Breast epithelium (tissue), 4 donors: ENCODE data around the gene ANKS1A. TPM values are rescaled to one million over a fixed set of nuclear protein-coding genes. Genes with fewer than 3 reads are reported as not detected.

Source experiments
- DNase-seq, 2 donors: peaks; one replicate each; pipeline ENCODE4 v3.0.0-alpha.2; 2019; ENCODE audit warnings: low spot score in 2 of 2
- H3K27ac ChIP-seq, 2 donors: fragments of 200-600 bp; sonication (generic) in 1 of 2; one replicate each; pipeline ENCODE4 v1.5.1; 2016 to 2019; ENCODE audit warnings: mild to moderate bottlenecking in 1 of 2
- H3K27me3 ChIP-seq, 2 donors: fragments of 200-600 bp; sonication (generic) in 1 of 2; one replicate each; pipeline versions ENCODE4 v1.5.1 to v1.6.0; 2017 to 2019; ENCODE audit warnings: control low read depth in 1 of 2, mild to moderate bottlenecking in 1 of 2
- H3K36me3 ChIP-seq: fragments of 200-600 bp; one replicate; pipeline ENCODE4 v1.5.1; 2019
- H3K4me1 ChIP-seq, 2 donors: fragments of 200-600 bp; sonication (generic); one replicate each; pipeline ENCODE4 v1.5.1; 2016 to 2019; ENCODE audit warnings: control low read depth in 1 of 2
- H3K4me3 ChIP-seq, 3 donors: fragments of 200-600 bp; sonication (generic); 1 replicate in 2 of 3; 2 replicates in 1 of 3; pipeline ENCODE4 v1.5.1; 2016 to 2019; ENCODE audit warnings: mild to moderate bottlenecking in 3 of 3, moderate library complexity in 2 of 3
- H3K9me3 ChIP-seq, 2 donors: fragments of 200-600 bp; sonication (generic) in 1 of 2; one replicate each; pipeline ENCODE4 v1.5.1; 2016 to 2019; ENCODE audit warnings: control low read depth in 1 of 2
- POLR2A ChIP-seq: fragments of 450-650 bp; IDR thresholded peaks from one replicate; pipeline ENCODE4 v1.6.1; 2016; ENCODE audit warnings: antibody characterized with exemption, mild to moderate bottlenecking, moderate library complexity
- POLR2AphosphoS5 ChIP-seq, 3 donors: sonication (generic); formaldehyde crosslinking; IDR thresholded peaks; one replicate each; pipeline ENCODE4 v1.6.1; 2017; ENCODE audit warnings: antibody characterized with exemption in 3 of 3
- intact Hi-C: fragments of 100-400 bp; cut with DNase I; formaldehyde crosslinking; loops from one replicate; pipeline ENCODE4 v1.15.1; 2023; ENCODE audit warnings: low total_unique reads
- total RNA-seq, 3 donors: library from RNA; depleted of rRNA; stranded (reverse); fragments of >200 nt; gene quantifications; one replicate each; pipeline ENCODE4 v1.1.0, GENCODE V29; 2016
- TF ChIP-seq, protein P1 (sequence below), 3 donors: fragments of 450-650 bp; IDR thresholded peaks; one replicate each; pipeline ENCODE4 v1.5.1; 2016 to 2017; ENCODE audit warnings: antibody characterized with exemption in 3 of 3, mild to moderate bottlenecking in 3 of 3, moderate library complexity in 3 of 3

The ANKS1A gene
- total RNA-seq, 3 donors from 2014 or later: 18.2 to 26.5 (median 23.4) TPM

DNA sequence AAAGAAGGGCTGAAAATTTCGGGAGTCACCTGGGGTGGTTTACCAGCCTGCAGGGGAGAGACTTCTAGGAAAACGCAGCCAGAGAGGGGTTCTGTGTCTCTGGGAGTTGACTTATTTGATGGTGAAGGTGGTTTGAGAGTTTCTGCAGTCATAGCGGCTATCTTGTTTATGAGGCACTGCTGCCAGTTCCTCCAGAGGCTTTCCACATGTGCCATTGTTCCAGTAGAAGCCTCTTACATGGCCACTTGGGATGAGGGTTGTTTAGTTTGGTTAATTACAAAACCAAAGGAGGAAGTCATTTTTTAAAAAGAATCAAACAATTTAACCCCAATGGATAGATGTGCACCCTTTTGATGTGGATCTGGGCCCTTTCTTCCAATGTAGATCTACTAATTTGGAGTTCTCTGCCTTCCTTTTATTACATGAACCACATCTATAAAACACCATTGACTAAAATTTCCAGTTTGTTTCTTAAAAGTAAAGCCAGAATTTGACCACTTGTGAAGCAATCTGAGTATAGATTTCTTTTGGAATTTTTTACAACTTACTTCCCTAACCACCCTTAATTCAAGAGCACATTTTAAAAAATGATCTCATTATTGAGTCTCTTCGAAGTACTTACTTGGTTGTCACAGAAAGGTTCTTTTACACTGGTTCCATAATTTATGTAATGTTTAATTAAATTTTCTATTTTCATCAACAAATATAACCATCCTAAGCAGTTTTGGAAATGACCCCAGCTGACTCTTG lies 154.5 kb downstream of the ANKS1A start:
- H3K4me3 ChIP-seq: no peak overlapping the region
- H3K27me3 ChIP-seq: no peaks in the 10 kb centered on the region
- H3K9me3 ChIP-seq: no peaks in the 10 kb centered on the region
- no peaks in the 10 kb centered on the region for H3K36me3 ChIP-seq
- no peak for TF ChIP-seq POLR2AphosphoS5 (IDR thresholded peaks at IDR 0.05)
- TF ChIP-seq, protein P1, sequence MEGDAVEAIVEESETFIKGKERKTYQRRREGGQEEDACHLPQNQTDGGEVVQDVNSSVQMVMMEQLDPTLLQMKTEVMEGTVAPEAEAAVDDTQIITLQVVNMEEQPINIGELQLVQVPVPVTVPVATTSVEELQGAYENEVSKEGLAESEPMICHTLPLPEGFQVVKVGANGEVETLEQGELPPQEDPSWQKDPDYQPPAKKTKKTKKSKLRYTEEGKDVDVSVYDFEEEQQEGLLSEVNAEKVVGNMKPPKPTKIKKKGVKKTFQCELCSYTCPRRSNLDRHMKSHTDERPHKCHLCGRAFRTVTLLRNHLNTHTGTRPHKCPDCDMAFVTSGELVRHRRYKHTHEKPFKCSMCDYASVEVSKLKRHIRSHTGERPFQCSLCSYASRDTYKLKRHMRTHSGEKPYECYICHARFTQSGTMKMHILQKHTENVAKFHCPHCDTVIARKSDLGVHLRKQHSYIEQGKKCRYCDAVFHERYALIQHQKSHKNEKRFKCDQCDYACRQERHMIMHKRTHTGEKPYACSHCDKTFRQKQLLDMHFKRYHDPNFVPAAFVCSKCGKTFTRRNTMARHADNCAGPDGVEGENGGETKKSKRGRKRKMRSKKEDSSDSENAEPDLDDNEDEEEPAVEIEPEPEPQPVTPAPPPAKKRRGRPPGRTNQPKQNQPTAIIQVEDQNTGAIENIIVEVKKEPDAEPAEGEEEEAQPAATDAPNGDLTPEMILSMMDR (IDR thresholded peaks at IDR 0.05): no peak
- no peak for TF ChIP-seq POLR2A
- intact Hi-C loops: no loop called here
- DNase-seq: no peak
- peaks cover 24 to 38% of the 10 kb centered on the region in 2 donors for H3K4me1 ChIP-seq
- peak overlapping the region; percentile 82 to 92 for H3K27ac ChIP-seq

DNA sequence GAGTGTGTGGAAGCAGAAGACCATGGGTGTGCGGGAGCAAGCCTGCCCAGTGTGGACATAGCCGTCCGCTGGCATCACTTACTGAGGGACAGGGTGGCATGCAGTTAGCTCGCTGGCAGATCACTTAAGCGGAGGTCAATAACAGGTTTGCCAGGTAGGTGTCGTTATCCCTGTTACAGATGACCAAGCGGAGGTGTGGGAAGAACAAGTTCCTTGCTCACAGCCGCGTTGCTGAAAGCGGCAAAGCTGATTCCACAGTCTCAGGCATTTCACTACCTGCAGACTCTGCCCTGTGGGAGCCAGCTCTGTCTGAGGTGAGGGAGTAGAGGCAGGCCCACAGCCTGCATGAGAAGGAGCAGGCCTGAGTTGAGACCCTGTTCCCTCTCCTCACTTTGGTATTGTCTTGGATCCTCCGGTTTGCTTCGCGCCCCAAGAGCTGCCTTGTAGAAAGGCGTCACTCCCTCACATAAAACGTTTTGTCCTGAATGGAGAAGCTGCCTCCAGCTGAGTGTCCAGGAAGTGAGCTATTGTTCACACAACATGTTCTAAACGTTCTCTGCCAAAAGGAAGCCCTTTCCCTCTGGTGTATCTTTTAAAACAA lies 155.2 kb downstream of the ANKS1A start:
- Histone ChIP-seq H3K27me3 (no peaks in the 10 kb centered on the region), H3K27ac (peak overlapping the region; percentile 82 to 92)

DNA sequence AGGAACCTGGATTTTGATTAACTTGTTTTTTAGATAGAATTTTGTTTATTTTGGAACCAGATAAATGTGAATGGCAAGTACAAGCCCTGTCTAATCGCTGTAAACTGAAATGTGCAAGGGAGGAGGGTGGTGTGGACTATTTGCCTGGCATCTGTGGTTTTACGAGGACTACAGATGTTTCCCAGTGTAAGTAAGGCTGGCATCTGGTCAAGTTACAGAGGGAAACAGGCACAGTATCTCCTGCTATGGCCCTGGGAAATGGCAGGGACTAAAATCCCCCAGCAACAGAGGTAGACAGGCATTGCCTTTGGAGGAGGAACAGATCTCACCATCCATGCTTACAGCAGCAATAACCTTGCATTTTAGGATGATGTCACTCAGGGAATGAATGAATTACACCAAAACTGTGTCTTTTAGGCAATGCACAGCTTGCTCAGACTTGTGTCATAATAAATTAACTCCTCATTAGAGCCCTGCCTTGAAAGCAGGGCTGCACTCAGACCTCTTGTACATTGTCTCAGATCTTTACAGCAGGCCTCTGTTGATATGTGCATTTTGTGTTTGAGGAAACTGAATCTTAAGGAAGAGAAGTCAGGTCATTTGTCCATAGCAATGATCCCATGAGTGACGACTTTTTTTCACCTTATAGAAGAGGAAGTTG lies 155.8 kb downstream of the ANKS1A start:
- intact Hi-C loops: no loop called here
- no peak for DNase-seq
- Histone ChIP-seq H3K36me3 (no peaks in the 10 kb centered on the region), H3K4me3 (no peak overlapping the region), H3K9me3 (no peaks in the 10 kb centered on the region), H3K27me3 (no peaks in the 10 kb centered on the region), H3K4me1 (peaks cover 26 to 38% of the 10 kb centered on the region in 2 donors), H3K27ac (peak overlapping the region; percentile 82 to 92)
- TF ChIP-seq, protein P1 (IDR thresholded peaks at IDR 0.05): no peak
- peak in 1 of 3 donors; percentile 1 for TF ChIP-seq POLR2AphosphoS5 (IDR thresholded peaks at IDR 0.05)

More for the DNA sequence above, 155.2 kb downstream of the ANKS1A start:
- DNase-seq: peak in 1 of 2 donors; percentile 62
- H3K4me1 ChIP-seq: peaks cover 26 to 38% of the 10 kb centered on the region in 2 donors
- TF ChIP-seq POLR2AphosphoS5 (IDR thresholded peaks at IDR 0.05) (peak; percentile 9 to 50 (median 26)), POLR2A (no peak)
- TF ChIP-seq, protein P1 (IDR thresholded peaks at IDR 0.05): no peak
- intact Hi-C loops: no loop called here
- no peaks in the 10 kb centered on the region for H3K9me3 ChIP-seq
- peak overlapping the region in 1 of 3 donors; percentile 31 for H3K4me3 ChIP-seq
- no peaks in the 10 kb centered on the region for H3K36me3 ChIP-seq

DNA sequence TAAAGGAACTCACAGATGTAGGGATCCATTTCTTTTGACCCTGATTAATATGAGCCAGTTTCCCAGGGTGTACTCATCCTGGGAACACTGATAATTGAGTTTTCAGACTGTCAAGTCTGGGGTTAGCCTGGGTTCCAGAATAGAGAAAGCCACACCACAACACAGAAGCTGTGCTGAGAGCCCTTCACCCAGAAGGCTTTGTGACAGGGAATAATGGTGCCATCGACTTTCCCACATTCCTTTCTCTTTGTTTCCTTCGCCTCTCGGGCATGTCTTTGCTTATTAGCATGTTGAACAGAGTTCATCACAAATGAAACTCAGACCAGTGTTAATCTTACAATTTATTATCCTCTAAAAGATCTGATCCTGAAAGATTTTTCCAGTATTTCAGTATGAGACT lies 157.0 kb downstream of the ANKS1A start:
- H3K36me3 ChIP-seq: no peaks in the 10 kb centered on the region
- TF ChIP-seq POLR2A (no peak), POLR2AphosphoS5 (IDR thresholded peaks at IDR 0.05) (no peak)
- TF ChIP-seq, protein P1 (IDR thresholded peaks at IDR 0.05): no peak
- peaks cover 21 to 38% of the 10 kb centered on the region in 2 donors for H3K4me1 ChIP-seq
- intact Hi-C loops: no loop called here
- DNase-seq: no peak
- peak overlapping the region; percentile 82 to 92 for H3K27ac ChIP-seq
- H3K4me3 ChIP-seq: no peak overlapping the region
- H3K9me3 ChIP-seq: no peaks in the 10 kb centered on the region
- no peaks in the 10 kb centered on the region for H3K27me3 ChIP-seq

DNA sequence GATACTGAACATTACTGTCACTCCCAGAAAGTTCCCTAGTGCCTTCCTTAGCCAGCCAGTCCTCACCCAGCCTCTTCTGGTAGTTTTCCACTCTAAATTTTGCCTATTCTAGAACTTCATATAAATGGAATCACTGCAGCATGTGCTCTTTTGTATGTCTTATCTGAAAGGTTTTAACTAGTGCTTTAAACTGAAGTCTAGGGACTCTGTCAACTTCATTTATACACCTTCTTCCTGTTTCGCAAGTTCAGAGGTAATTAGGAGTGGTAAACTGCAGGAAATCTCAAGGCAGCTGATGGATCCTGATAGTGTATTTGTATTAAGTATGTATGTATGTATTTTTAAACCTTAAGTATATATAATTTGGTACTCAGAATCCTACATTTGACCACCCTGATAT lies 157.8 kb downstream of the ANKS1A start:
- TF ChIP-seq, protein P1 (IDR thresholded peaks at IDR 0.05): no peak
- TF ChIP-seq POLR2AphosphoS5 (IDR thresholded peaks at IDR 0.05) (no peak), POLR2A (no peak)
- H3K9me3 ChIP-seq: no peaks in the 10 kb centered on the region
- DNase-seq: no peak
- H3K4me1 ChIP-seq: peaks cover 19 to 38% of the 10 kb centered on the region in 2 donors
- H3K27me3 ChIP-seq: no peaks in the 10 kb centered on the region
- H3K36me3 ChIP-seq: no peaks in the 10 kb centered on the region
- no peak overlapping the region for H3K4me3 ChIP-seq
- intact Hi-C loops: no loop called here
- H3K27ac ChIP-seq: peak overlapping the region; percentile 82 to 92
